GM21737 (cell line): ENCODE measurements around the gene CLTRN.
"Not testable (repeated sequence)": the region's sequence is repeated elsewhere in the genome, so short reads cannot be mapped to it uniquely, and the experiment has no call there.

Experiments
- ATAC-seq: cut with Tn5 transposase; IDR thresholded peaks from one replicate; pipeline ENCODE4 v1.9.1; 2021; ENCODE audit warnings: mild to moderate bottlenecking, moderate library complexity; ENCODE audit not compliant: unreplicated experiment

Gene CLTRN, protein sequence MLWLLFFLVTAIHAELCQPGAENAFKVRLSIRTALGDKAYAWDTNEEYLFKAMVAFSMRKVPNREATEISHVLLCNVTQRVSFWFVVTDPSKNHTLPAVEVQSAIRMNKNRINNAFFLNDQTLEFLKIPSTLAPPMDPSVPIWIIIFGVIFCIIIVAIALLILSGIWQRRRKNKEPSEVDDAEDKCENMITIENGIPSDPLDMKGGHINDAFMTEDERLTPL

DNA sequence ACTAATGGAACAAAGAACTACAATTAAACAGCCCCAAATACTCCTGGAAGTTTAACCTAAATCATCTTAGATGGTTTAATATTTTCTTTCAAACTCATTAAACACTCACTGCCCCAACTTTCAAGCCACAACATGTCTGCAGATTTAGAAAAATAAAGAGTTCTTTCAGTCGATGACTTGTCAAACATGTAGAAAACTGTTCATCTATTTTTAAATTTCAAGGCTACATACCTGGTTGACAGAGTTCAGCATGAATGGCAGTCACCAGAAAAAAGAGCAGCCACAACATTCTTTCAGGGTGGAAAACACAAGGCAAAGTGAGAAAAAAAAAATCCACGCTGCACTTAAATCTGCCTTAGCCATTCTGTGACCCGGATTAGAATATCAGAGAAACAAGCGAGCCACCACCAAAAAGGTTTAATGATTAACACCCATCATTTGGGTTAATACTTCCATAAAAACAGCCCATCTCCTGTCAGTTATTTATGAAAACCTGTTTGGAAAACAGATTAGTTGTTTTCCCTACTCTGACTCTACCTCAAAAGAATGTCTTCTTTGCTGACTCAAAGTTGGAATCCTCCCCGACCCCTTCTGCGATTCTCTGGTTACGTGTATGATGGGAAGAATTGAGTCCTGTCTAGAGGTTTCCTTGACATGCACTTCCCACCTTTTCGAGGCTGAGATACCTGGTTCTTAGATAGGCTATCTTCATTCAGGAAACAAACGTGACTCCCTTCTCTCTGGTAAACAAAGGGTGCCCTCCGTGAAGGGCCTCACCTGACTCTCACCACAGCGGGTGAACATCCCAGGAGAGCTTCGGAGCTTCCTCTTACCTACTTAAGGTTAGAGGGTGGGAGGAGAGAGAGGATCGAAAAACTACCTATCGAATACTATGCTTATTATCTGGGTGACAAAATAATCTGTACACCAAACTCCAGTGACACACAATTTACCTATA is at the start of gene CLTRN:
TSS of gene CLTRN (minus strand) at position 319 of the 958 bp plus-strand sequence. CDS start at position 289, 30 bp downstream.
- ATAC-seq: no peak

DNA sequence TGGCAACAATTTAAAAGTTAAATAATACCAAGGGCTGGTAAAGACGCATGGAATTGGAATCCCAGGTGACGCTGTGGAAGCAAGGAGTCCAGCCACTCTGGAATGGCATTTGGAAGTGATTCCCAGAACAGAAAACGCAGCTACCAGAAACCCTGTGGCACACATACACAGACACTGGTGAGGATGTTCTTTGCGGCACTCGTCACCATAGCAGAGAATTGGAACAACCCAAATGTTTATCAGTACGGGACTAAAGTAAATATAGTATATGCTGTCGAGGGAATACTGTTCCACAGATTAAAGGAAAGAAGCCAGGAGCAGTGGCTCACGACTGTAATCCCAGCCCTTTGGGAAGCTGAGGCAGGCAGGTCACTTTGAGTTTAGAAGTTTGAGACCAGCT is 39.7 kb upstream of the CLTRN start:
- ATAC-seq: not testable (repeated sequence)

DNA sequence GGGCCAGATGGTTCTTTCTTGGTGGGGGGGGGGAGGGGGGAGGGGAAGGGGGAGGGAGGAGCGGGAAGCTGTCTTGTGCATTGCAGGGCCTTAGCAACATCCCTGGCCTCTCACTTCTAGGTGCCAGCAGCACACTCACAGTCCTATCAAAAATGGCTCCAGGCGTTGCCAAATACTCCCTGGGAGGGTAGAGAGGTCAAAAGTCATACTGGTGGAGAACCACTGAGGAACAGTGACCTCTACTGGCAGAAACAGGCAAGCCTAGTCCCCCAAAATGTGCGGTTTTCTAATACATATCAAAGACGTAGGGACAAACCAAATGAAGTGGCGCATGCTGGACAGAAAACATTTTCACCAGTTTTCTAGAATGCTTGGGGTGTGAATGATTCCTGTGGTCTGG is 39.2 kb upstream of the CLTRN start:
- not testable (repeated sequence) for ATAC-seq

DNA sequence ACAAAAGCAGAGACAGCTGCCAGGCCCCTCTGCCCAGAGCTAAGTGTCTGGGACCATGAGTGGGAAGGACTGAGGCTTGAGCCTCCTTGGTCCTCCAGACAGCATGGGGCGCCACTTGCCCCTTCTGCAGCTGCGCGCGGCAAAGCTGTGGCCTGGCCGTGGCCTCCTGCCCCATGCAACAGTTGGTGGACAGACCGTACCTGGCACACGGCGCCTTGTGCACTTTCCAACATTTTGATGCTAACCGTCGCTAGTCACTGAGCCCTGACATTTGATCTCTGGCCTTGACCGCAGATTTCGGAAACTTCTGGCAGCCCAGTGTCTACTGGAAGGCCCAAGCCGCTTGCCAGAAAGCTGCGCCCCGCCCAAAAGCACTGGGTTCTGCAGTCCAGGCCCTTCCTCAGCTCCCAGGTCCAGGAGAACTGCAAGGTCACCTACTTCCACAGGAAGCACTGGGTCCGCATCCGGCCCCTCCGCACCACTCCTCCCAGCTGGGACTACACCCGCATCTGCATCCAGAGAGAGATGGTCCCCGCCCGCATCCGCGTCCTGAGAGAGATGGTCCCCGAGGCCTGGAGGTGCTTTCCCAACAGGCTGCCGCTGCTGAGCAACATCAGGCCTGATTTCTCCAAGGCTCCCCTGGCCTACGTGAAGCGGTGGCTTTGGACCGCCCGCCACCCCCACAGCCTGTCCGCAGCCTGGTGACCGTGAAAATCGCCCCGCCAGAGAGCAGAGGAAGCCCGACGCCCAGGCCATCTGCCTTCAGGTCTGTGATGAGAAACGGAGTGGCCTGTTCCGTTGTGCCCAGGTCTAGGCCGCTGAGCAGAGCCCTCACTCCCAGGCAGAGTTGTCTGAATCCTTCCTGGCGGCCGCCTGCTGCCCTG is 38.1 kb upstream of the CLTRN start:
- no peak for ATAC-seq

DNA sequence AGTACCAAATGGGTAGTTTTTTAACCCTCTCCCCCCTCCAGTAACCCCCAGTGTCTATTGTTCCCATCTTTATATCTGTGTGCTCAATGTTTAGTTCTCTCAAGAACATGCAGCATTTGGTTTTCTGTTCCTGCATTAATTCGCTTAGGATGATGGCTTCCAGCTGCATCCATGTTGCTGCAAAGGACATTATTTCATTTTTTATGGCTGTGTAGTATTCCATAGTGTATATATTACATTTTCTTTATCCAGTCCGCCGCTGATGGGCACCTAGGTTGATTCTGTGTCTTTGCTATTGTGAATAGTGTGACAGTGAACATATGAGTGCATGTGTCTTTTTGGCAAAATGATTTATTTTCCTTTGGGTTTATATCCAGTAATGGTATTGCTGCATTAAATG is 31.9 kb upstream of the CLTRN start:
- no peak for ATAC-seq

DNA sequence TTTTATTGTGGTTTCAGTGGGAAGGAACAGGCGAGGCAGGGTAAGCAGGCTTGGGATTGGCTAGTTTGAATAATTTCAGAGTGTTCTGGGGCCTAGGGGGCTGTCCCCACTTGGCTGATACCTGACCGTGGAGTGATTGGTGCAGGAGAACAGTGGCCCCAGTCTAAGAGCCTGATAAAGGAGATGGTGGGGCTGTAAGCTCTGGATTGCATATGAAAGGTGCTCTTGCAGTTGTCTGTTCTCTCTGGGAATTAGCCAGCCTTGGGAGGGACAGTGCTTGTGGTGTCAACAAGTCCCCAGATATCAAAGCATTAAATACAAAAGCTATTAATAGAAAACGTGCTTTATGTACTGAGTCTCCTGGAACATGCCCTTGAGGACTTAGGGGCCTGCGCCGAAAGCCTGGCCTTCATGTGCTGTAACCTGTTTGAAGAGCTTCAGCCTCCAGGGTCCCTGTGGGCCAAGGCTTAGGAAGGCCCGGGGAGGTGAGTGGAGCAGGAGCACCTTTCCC is 30.4 kb upstream of the CLTRN start:
- ATAC-seq: no peak

DNA sequence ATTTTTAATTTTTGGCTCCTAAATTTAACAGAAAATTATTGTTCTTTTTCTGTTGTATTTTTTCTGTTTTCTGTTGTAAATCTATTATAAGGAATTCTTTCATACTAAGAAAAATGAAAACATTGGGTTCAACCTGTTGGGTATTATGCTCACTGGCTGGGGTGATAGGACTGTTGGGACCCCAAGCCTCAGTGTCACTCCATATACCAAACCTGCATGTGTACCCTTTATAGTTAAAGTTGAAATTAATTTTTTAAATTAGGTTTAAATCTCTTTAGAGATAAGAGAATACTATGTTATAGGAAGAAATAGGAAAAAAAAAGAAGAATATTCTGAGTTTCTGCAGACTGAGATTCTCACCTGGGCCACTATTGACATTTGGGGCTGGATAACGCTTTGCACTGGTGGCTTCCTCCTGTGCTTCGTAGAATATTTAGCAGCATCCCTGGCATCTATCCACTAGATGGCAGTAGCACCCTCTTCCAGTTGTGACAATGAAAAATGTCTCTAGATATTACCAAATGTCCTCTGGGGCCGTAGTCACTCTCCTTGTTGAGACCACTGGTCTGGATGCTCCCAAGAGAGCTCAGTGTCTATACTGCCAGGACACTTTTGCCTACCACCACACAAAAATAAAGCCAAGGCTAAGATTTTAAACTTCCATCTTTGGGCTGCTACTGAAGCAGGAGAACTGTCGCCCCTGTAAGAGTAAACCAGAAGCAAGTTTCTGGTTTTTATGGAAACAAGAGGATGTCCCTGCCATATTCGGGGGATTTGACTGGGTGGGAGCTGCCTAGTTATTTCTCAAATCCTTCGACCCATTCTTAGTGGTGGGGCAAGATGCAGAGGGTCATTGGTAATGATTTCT is 22.4 kb upstream of the CLTRN start:
- ATAC-seq: no peak

DNA sequence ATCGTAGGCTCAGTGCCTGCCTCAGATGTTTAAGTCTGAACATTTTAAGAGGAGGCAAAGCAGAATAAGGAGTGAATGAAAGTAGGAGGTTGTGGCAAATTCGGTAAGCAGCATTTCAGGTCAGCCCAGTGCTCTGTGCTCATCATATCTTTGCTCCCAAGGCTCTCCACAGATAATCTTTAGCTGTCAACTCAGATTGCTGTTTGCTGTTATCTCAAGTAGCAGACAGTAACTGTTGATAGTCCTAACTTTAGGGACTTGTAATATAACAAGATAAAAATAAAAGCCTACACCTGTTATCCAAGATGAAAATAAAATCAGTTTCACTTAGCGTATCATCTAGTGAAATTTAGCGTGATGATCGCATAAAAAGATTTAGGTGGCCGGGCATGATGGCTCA is 18.6 kb upstream of the CLTRN start:
- ATAC-seq: no peak

DNA sequence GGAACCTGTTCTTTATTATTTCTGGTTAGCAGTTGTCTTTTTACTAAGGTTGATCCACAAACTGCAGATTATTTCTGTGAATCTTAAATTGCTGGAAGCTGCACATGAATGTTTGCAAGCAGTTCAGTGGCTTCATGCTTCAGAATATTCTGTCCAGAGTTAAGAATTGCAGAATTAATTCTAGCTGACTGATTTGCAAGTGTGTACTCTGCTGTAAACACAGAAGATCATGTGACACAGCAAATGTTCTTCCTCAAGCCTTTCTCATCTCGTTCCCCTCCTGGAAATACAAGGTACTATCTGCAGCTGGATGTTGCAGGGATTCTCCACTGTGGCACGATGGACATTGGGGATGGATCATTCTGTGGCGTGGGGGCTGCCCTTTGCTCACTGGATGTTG is 16.8 kb upstream of the CLTRN start:
- no peak for ATAC-seq

DNA sequence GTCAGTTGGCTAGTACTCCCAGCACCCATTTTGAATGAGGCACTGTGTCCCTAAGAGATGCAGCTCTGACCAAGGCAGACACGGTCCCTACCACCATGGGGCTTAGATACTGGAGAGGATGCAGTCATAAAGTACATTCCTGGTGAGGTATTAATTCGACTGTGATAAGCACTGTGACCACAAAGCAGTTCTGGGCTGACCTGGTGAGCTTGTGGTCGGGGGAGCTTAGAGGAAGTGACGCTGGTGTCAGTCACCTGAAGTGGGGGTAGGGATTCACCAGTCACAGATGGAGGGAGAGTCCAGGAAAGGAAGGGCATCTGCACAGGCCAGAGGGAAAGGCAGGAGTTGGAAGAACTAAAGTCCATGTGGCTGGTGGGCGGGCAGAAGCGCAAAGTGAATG is 15.8 kb upstream of the CLTRN start:
- ATAC-seq: no peak

DNA sequence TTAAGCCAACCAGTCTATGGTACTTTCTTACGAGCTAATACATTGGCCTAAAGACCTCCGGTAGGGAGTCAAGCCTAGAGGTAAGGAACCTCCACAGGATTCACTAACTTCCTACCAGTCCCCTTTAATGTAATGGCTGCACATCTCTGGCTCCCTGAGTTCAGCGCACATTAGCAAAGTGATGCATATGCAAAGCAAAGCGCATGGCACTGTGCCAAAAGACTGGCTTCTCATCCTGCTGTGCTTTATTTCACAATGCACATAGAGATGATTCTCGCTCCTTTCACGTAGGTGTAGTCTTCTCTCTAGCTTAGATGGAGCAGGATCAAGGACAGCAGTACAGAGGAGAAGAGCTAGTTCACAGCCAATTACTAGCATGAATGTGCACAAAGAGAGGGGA is 14.6 kb upstream of the CLTRN start:
- ATAC-seq: no peak

DNA sequence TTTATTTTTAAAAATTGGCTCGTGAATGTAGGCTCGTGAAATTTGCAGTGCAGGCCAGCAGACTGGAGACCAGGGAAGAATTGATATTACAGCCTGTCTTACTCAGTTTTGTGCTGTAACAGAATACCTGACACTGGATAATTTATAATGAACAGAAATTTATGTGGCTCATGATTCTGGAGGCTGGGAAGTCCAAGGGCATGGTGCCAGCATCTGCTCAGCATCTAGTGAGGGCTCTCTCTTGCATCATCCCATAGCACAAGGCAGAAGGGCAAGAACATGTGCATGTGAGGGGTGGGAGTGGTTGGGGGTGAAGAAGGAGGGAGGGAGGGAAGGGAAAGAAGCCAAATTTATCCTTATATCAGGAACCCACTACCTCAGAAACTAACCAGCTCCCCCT is 13.7 kb upstream of the CLTRN start:
- ATAC-seq: no peak

DNA sequence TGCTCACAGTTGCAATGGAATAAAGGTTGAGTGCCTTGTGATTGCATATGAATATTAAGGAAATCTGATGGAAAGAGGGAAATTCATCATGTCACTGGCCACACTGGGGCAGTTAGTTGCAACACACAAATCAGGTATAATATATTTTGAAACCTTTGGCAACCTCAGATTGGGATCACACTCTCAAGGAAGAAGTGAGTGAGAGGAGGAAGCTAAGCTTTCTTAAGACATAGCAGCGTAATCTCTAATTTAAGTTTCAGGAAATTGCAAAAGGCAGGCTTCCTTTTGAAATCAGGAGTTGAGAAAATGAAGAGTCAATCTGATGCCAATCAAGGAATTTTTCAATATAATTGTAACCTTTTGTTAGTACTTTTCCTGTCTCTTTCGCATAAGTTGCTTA is 12.3 kb upstream of the CLTRN start:
- no peak for ATAC-seq

DNA sequence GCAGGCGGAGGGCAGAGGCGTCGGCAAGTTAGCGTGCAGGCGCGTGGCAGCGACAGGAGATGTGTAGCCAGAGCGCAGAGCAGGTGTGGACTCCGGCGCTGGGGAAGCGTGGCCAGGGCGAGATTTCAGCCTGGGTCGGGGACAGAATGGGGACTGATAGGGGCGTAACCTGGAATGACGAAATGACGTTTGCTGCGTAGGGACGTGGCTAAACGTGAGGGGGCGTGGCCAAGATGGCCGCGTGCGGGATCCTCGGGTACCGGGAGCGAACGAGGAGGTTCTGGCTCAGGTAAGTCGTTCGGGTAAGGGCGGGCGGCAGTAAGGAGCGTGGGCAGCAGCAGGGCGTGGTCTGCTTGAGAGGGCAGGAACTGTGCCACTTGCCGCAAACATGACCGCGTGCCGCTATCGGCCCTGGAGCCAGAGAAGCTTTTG is 10.9 kb upstream of the CLTRN start:
- ATAC-seq: peak; percentile 59

DNA sequence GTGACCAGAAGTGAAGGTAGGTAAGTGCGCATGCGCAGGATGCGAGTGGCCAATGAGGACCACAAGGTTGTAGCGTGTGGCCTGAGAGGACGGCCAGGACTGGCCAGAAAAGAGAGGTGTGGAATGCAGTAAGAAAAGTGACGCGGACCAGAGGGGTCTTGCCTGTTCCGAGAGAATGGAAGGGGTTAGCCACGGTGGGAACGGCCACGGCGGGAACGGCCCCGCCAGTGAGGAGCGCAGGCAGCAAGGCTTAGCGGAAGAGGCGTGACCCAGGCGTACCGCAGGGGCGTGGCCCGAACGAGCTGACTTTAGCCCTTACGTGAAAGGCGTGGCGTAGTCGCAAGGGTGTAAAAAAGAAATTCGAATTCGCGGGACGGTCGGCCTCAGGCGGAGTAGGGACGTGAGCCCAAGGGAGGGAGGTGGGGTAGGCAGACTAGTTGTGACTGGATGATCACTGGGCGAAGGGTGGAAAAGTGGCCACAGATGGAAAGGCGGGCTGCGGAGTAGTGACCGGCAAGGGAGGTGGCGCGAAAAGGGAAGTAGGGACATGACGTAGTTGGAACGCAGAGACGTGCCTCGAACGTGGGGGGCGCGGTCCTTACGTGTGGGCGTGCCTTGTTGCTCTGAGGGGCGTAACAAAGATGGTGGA is 10.4 kb upstream of the CLTRN start:
- peak; percentile 75 for ATAC-seq

DNA sequence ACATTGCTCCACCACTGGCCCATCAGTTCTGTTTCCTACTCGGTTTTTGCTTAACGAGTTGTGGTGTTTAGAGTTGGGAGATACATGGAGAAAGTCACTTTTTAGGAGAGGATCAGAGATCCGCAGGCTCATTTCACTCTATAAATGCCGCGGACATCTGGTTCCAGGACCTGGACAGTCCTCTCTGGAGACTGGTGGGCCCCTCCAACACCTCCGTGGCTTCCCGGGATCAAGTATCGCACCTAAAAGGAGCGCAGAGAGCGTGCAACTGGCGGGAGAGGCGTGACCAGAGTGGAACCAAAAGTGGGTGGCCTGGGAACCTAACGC is 9.9 kb upstream of the CLTRN start:
- ATAC-seq: no peak

DNA sequence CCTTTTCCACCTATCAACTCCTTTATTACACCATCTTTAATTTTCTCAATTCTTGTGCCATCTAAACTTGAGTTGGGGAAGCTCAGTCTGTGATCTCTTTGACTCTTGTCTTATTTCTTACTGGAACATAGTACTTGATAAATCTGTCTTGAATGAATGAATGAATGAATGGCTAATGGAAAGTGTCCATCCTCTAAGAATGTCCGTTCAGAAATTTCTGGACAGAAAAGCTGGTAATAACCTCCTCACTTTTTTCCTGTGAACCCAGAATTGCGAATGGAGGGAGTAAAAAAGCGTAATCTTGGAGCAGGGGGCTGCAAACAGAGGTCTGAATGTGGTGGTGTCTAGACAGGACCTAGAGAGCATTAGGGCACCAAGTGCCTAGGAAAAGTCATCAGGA is 9.4 kb upstream of the CLTRN start:
- ATAC-seq: no peak

DNA sequence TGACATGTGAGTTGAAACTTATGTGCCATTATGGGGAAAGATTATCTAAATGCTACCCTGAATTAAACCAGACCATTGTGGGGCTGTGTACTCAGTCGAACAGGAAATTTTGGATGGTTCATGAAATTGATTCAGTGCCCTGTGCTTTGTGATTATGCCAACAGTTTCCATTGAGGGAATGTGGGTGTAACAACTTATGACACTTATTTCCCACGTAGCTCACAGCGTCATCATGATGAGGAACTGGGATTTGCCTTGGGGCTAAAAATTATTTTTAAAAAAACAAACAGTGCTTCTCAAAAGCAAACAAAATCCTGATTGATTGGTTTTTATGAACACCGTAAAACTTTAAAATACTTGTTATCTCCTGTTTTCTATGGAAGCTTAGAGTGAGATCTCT is 8.3 kb upstream of the CLTRN start:
- ATAC-seq: no peak

DNA sequence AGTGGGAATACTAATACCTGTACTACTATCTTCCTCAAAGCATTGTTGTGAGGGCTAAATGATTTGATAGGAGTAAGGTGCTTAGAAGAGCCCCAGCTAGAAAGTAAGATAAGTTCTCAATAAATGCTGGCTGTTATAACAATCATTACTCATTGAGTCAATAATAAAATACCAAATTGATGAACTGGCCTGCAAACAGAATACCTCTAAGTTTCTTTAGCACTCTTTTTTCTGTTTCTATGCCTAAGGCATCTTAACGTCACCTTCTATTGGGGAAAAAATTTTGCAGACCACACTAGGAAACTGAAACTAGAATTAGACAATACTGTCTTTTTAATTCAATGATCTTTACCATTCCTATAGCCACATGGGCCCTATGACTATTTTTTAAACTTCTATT is 1.2 kb downstream of the CLTRN start:
- ATAC-seq: no peak

DNA sequence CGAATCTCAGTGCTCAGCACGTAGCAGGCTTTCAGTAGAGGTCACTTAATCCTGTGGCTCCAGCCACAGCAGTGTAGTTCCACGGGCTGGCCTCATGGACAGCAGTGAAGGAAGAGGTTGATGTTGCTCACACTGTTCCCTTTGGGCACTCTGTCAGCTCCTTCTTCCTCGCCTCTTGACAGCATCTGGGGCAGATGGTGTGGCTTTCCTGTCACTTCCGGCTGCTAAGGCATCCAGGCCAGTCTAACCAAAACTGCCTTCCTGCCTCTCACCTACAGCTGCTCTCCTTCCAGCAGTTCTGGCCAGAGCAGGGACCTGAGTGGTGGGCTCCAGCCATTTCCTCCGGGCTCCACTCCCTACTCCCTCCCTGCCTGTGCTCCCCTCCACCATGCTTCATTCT is 9.8 kb downstream of the CLTRN start:
- ATAC-seq: not testable (repeated sequence)
